GM18907 (cell line): ENCODE data around the gene CFAP97D1.

Experiments
- ATAC-seq: cut with Tn5 transposase; IDR thresholded peaks from one replicate; pipeline ENCODE4 v1.9.1; 2021; ENCODE audit warnings: mild to moderate bottlenecking, moderate library complexity; ENCODE audit not compliant: unreplicated experiment

The CFAP97D1 gene

DNA sequence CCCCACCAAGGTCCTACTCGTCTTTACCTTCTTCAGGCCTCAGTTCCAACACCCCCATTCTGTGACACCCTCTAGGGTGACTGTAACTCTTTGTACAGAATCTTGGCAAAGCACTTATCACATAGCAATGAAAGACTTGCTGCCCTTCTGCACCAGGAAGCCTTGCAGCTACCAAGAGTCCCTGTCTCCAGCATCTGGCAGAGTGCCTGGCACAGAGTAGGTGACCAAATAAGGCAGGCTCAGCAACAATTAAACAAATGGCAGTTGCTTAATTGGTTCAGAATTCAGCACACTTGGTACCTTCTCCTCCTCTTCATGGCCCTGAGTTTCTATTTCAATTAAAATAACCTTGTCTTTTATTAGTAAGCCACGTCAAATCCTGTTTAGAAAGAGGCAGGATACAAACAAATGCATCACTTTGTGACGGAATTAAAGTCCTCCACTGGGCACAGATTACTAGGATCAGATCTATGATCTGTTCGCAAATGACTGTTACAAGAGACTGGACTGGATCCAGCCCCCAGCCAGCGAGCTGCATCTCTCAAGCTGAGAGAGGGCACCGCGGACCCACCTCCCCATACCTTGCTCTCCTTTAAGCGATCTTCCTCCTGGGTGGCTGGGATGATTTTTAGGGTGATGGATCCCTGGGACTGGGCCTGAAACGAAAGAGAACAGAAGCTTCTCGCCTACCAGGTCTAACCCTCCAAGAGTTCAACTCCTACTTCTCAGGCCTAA lies 43.3 kb downstream of the CFAP97D1 start:
- no peak for ATAC-seq

DNA sequence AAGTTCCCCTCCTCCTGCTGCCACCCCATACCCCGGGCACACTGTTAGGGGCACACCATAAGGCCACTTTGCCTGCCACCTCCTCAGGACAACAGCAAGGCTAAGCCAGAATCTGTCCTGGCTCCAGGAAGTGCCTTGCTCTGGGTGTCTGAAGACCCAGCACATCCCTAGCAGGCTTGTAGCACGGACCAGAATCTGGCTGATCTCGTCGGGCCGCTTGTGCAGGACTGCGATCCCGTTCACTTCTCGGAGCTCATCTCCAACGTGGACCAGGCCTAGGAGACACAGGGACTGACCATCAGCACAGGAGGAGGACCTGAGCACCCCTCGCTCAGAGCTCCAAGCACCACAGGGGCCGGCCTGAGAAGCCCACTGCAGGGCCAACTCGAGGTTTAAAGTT lies 45.3 kb downstream of the CFAP97D1 start:
- ATAC-seq: no peak

DNA sequence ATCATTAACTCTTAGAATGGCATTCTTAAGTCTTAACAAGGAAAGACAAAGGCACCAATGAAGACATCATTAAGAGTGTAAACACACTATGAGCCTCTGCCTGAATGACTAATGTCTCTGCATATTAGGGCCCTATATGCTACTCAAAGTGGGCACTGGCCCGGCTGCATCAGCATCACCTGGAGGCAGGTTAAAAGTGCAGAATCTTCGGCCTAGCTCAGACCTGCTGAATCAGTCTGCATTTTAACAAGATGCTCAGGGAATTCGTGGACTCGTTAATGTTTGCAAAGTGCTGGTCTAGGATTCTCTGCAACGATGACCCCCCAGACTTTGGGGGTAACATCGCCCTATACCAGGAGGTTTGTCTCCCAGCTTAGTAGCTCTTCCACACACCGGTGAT lies 46.0 kb downstream of the CFAP97D1 start:
- ATAC-seq: no peak

DNA sequence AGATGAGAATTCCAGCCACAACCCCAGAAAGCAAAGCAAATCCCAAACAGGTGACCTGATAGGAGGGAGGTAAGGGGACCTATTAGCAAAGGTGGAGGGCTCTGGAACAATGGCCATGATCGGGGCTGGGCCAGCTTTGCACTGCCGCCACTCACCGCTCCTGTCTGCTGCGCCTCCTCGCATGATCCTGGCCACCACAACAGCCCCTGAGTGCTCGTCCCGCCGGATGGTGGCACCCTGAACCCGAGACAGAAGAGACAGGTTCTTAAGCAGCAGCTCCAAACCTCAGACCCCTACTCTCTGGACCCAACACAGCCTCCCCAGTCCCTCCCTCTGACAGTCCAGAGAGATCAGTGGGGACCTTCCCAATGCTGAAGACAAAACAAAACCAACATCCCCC lies 47.4 kb downstream of the CFAP97D1 start:
- ATAC-seq: no peak

DNA sequence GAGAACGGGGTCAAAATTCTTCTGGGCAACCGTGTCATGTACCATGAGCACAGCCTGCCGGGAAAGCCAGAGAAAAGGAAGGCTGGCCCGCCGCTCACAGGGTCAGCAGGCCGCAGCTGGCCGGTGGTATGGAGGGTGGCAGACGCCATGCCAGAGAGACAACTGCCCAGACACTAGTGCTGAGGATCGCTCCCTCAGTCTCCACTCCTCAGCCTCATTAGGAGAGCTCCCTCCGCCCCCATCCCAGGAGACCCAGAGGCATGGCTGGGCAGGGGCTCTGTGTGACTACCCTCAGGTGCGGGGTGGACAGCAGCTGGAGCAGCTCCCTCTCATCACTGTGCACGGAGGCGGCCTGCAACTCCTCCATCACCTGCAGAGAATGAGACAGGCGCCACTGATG lies 49.5 kb downstream of the CFAP97D1 start:
- ATAC-seq: no peak

DNA sequence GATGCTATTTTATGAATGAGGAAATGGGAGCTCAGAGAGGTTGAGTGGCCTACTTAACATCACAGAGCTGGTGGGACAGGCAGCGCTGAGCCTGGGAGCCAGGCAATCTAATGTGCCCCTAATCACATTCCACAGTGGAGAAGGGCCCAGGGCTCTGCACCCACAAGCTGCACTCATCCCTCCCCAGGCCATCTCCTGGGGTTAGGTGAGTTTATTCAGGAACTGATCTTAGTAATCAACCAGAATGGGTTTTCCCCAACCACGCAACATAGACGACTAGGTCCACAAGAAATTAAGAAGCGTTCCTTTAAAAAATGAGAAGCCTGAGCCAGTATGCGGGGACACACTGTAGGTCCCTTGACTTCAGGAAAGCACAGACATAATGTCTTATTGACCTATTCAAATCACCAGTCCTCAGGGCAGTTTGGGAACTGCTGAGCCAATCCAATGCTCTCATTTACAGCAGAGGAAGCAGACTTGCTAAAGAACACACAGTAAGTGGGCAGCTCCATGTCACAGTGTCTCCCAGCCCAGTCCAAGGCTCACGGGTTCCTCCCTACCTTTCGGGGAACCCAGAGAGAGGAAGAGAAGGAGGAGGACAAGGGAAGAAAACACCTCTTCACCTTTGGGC lies 50.4 kb downstream of the CFAP97D1 start:
- no peak for ATAC-seq

DNA sequence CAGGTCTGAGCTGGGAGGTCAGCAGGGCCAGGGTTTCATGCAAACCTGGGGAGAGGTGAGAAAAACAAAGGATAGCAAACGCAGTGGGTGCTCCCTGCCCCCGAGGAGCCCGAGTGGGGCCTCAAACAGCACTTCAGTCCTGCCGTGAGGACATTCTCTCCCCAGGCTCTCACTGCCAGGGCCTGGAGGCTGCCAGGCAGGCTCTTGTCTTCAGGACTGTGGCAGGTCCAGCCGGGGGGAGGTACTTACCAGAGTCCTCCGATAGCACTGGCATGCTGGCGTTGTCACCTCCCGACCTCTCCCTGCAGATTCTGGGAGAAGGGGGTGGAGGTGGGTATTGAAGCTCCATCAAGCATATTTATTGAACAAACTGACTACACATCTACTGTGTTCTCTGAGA lies 51.4 kb downstream of the CFAP97D1 start:
- ATAC-seq: no peak

DNA sequence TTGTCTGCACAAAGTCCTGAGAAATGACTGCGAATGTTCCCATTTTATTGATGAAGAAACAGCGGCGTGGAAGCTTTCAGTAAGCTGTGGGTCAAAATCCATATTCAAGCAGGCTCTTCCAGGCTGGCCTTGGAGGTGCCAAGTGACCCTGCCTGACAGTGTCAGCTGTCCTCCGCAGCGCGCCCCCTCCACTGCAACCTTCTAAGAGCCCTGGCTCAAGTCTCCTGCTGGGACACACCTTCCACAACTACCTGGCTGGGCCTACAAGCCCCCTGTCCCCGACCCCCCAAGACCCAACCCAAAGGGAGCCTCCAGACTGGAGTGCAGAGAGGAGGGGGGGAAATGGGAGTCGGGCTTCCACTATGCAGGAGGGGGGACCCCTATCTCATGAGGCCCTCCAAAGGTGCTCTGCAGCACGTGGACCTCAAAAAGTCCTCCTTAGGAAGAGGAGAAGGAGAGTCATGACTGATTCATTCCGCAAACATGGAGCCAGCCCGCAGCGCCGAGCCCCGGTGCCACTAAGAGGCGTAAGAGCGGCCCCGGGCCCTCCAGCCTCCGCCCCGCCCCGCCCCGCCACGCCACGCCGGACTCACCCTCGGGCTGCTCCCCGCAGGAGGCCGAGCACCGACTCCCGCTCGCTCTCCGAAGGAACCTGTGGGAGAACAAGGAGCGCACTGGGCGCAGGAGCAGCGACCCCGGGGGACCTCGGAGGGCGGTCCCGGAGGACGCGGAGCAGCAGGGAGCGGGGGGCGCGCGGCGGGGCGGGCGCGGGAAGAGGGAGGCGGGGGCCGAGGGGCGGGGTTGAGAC lies 52.1 kb downstream of the CFAP97D1 start:
- no peak for ATAC-seq

DNA sequence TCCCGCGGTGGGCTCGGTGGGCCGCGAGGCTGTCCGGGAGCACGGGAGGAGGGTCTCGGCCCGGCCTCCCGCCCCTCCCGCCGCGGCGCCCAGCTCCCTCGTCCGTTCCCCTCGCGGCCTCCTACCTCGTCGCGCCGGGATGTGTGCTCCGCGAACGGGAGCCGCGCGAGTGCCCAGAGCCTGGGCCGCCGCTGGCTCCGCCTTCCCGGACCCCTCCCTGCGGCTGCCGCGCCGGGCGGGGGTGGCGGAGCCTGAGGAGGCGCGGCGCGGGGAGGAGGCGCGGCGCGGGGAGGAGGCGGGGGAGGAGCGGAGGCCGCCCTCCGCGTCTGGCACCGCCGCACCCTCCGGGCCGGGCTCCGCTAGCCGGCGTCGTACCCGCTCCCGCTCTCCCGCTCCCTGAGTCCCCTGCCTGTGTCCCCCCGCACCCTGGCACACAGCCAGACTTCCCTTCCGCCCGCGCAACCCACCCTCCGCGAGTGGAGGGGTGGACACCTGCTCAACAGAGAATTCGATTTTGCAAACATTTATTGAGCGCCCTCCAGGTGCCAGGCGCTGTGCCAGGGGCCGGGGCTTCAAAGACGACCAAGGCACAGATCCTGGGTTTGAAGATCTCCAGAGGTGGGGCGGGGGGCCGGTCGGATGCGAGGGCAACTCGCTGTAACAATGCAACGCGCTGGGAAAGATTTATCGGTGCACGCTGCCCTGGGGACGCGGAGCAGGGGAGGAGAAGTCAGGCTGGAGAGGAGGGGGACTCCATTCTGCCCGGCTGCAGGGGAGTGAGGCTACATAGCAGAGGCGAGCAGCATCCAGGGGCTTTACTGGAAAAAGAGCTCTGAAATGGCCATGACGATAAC lies 53.0 kb downstream of the CFAP97D1 start, which contains the start of gene MPP3:
Gene MPP3 (minus strand): TSS at position 171 of the 854 bp plus-strand sequence. CDS start 1,240 bp downstream, outside the sequence.
- no peak for ATAC-seq

DNA sequence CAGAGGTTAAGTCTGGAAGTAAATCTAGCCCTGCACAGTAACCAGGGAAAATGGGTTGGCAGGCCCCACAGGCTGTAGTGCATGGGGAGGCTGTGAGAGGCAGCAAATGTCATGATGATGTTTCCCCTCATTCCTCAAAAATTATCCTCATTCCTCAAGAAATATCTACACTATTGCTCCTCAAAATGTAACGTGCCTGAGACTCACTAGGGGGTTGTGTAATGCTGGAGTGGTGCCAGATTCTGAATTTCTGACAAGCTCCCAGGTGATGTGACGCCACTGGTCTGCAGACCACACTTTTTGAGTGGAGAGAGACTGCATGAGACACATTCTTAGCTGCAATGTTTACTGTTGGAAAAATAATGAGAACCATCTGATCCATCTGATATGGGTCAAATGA lies 53.9 kb downstream of the CFAP97D1 start:
- no peak for ATAC-seq
